ENCODE data around the gene RASA4B.

- TF ChIP-seq GABPA (IDR thresholded peaks at IDR 0.05; ENCODE audit: low read depth) (no peak), CTCF (IDR thresholded peaks at IDR 0.05; ENCODE audit: insufficient read depth, low read length) (no peak), REST (IDR thresholded peaks at IDR 0.05; ENCODE audit: insufficient replicate concordance, low read depth) (no peak), SPI1 (IDR thresholded peaks at IDR 0.05; ENCODE audit: borderline replicate concordance, low read depth) (no peak), POLR2AphosphoS5 (IDR thresholded peaks at IDR 0.05; ENCODE audit: low read depth) (no peak)
Measured at GRCh38 chr7:102469351-102469971, 48.1 kb downstream of the RASA4B start.

Data from HL-60 (cell line).